HG03378 (cell line): ENCODE results near the gene IGF2R.
A peak's percentile ranks its signal among the peaks of the same experiment; 100 is the strongest.

Experiments
- ATAC-seq: cut with Tn5 transposase; IDR thresholded peaks from one replicate; pipeline ENCODE4 v1.9.1; 2021; ENCODE audit warnings: mild to moderate bottlenecking, moderate library complexity; ENCODE audit not compliant: unreplicated experiment

The IGF2R gene

DNA sequence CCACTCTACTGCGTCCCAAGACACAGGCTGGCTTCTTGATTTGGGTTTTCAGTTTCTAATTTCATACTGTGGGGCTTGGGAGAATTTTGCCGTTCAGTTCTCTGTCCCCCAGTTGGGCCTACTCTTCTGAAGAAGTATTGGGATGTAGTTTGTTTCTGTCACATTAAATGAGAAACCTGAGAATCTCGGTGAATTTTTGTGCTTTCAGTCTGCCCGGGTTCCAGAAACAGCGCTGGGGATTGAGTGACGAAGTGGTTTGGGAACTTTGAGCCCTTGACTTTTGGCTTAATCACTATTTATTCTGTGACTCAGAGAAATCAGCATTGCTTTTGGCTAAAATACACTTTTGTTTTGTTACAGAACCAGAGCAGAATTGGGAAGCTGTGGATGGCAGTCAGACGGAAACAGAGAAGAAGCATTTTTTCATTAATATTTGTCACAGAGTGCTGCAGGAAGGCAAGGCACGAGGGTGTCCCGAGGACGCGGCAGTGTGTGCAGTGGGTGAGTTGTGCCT is 74.0 kb downstream of the IGF2R start:
- ATAC-seq: no peak

DNA sequence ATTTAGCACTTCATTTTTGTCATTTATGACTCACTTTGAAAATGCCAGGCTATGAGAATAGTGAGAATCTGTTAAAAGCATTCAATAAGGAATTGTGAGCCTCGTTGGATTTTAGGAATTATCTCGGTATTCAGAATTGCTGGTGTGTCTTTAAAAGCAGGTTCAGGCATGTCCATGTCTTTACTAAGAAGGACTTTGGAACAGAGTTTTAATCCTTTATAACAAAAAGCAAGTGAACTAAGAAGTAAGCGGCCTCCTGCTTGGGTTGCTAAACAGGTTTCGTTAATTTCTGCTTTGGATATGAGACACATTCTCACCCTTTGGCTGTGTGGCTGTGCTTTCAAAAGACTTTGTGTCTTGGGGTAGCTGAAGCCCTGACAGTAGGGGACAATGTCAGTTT is 74.9 kb downstream of the IGF2R start:
- ATAC-seq: no peak

DNA sequence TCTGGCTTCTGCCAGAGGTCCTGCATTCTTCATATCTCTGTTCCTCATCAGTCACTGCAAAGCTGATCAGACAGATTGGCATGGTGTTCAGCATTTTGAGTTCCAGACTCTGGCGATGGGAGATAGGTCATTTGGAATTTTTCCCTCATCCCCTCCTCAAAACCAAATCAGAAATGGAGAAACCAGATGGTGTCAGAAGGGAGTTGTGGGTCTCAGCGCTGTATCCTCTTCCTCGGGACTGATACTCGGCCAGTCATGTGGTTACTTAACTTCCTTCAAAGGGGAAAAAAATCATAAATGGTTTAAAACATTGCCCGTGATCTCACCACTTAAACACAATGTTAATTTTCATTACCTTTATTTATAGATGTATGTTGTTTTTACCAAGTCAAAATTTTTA is 75.8 kb downstream of the IGF2R start:
- no peak for ATAC-seq

DNA sequence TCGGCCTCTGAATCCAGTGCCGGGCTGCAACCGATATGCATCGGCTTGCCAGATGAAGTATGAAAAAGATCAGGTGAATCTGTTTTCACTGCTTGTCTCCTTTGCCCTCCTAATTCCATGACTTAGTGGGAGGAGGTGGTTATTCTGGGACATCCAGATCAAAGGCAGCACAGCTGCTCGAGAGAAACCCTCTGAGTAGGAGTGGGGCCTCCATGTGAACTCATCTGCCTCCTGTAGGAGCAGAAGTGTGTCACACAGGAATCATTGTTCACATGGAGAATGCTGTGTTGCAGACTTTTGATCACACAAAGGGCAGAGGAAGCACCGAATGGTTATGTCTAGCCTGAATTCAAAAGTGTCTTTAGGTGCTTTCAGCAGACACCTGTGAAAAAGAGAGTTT is 79.6 kb downstream of the IGF2R start:
- ATAC-seq: no peak

DNA sequence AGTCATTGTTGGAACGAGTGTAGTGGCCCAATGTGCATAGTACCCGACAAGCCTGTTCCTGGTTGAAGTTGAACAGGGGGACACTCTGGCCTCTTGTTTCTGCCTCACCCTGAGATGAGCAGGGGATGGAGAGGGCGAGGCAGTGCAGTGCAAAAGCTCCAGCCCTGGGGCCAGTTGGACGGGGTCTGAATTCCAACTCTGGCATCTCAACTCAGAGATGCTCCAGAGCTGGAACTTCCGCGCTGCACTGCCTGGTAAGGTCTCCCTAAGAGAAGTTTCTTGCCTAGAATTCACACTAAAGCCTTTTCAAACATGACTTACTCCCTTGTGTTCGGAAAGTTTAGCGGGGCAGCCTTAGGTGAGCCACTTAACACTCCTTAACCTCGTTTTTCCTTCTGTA is 80.5 kb downstream of the IGF2R start:
- ATAC-seq: no peak

DNA sequence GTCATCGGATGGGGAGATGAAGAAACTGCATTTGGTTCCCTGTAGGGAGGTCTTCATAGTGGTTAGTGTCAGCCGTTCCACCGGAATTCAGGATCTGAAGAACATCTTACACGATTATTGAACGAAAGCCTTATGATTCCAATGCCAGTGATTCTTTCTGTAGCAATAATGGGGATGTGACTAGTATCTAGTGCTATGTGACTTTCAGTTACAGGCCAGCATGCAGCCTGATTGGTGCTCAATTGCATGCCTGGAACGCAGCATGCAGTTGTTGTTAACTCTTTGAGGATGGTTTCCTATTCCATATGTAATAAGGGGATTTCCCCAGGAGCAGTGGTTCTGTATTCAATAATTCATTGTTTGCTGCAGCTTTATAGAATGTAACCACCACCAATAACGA is 81.1 kb downstream of the IGF2R start:
- no peak for ATAC-seq

DNA sequence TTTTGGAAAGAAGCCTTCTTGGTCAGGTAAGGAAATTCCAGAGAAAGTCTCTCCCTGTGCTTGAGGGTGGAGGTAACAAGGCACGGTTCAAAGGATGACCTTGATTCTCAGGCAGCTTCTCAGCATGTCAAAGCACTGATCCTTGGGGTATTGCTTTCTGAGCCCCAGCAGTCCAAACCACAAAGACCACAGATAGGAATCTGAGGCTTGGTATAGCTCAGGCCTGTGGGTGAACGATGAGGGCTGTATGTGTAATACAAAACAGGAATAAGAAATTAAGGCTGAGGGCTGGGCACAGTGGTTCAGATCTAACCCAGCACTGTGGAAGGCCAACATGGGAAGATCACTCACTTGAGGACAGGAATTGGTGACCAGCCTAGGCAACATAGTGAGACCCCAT is 82.5 kb downstream of the IGF2R start:
- no peak for ATAC-seq

DNA sequence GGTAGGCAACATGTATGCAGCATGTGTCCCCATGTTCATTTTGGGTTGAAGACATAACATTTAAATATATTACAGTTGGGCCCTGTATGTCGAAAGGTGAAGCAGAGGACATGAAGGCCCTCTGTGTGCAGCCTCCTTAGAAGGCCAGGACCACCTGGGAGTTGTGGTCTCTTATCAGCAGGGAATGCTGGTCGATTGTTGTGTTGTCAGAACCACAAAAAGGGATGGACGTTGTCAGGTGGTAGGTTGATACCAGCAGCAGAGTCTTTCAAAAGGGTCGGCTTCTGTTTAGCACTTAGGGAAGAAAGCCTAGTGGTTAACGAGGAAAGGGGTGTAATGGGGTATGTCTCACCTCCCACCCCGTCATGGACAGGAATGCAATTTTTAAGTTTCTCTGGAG is 85.4 kb downstream of the IGF2R start:
- no peak for ATAC-seq

DNA sequence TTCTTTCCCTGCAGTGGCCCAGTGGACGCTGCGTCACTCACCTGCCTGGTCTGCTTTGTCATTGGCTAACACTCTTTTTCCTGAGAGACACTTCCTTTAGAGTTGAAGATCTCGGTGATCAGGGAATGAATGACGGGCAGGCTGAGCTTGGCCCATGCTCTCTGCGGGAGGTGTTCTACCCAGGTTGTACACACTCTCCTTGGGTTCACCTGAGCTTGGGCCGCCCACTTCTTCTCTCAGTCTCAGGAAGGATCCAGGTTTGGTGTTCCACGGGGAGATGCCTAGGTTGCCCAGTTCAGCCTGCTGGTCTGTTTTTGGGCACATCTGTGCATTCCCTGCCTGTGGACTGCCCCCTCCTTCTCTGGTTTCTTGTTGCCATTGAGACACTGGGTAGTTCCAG is 86.0 kb downstream of the IGF2R start:
- no peak for ATAC-seq

DNA sequence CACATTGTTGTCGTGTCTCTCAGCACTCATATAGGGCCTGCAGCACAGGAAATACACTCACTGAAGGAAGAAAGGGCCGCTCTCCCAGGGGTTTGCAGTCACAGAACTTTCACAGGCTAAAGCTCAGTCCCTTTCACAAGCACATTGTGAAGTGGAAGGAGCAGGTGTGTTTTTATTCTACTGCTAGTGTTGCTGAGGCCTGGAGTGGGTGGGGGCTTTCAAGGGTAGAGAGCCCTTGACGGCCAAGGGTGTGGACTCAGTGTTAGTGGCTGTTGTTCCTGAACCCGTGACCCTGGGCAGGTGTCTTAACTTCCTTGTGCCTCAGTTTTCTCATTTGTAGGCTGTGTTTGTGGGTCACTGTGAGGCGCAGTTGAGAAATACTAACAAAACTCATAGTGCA is 86.5 kb downstream of the IGF2R start:
- no peak for ATAC-seq

DNA sequence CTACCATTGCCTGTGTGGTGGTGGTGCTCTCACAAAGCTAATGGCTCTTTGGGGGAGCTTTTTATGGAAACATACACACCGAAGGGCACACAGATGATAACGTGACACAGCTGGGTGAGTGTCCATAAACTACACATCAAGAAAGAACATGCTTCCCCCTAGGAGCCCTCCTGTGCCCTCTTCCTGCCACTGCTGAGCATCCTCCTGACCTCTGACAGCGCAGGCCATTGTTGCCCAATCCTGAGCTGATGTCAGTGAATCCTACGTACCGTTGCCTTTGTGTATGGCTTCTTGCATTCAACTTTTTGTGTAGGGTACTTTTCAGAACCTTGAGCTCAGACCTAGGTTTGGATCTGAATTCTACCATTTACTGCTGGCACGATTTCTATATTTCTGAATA is 86.9 kb downstream of the IGF2R start:
- no peak for ATAC-seq

DNA sequence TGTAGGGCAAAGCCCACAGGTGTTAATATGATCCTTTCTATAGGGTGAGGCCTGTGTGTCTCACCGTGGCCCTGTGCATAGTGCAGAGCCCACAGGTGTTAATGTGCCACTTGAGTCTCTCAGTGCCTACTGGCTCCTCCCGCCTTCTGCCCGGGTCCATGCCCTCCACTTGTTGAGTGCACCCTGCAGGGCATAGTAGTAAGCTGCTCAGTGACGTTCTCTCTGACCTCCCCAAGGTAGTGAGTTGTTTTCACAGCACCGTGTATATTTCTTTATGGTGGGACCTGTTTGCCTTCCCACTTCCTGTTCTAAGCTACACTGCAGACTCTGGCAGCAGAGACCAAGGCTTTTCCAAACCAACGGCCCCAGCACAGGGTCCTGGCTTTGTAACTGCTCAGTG is 88.2 kb downstream of the IGF2R start:
- no peak for ATAC-seq

DNA sequence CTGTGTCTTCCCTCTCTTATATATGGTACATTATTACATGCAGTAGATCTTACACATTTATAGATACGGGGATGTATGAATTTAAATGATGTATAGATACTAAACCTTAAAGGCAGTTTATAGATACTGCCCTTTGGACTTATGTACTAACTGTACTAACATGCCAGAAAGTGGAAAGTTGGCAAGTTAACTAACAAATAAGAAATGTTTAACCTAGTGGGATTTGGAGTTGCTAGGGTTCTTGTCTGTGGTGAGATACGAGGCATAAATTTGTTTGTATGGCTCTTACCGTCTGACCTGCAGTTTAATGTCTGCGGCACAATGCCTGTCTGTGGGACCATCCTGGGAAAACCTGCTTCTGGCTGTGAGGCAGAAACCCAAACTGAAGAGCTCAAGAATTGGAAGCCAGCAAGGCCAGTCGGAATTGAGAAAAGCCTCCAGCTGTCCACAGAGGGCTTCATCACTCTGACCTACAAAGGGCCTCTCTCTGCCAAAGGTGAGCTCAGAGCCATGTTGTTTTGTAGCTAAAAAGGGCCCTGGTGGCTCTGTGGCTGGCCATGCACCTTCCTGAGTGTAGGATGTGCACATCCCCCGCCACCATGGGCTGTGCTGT is 89.8 kb downstream of the IGF2R start:
- no peak for ATAC-seq

DNA sequence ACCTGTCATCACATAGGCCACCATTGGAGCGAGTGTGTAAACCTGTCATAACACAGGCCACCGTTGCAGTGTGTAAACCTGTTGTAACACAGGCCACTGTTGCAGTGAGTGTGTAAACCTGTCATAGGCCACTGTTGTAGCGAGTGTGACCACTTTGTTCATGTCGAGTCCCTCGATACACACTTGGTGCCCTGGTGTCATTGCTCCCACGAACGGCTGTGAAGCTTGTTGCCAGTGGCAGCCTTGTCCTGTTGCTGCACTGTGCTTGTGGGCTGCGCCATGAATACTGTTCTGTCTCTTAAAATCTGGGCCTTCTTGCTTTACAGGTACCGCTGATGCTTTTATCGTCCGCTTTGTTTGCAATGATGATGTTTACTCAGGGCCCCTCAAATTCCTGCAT is 91.3 kb downstream of the IGF2R start:
- ATAC-seq: no peak

DNA sequence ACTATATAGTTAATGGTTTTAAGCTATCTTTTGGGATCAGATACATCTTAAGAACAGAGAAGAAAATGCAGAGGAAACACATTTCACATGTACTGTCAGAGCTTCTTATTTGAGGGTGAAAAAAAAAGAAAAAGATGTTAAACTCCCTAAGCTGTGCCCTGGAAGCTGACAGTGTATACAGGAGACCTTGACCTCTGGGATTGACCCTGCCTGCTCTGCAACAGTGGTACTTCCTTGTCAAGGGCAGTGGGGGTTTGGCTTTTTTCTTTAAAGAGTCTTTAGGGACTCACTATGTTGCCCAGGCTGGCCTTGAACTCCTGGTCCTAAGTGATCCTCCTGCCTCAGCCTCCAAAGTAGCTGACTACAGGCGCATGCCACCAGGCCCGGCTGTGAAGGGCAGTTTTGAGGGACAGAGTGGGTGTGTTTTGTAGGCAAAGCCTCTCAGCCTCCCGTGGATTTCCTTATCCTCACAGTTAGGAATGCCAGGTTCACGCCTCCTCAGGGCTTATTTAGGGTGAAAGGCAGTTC is 92.1 kb downstream of the IGF2R start:
- no peak for ATAC-seq

DNA sequence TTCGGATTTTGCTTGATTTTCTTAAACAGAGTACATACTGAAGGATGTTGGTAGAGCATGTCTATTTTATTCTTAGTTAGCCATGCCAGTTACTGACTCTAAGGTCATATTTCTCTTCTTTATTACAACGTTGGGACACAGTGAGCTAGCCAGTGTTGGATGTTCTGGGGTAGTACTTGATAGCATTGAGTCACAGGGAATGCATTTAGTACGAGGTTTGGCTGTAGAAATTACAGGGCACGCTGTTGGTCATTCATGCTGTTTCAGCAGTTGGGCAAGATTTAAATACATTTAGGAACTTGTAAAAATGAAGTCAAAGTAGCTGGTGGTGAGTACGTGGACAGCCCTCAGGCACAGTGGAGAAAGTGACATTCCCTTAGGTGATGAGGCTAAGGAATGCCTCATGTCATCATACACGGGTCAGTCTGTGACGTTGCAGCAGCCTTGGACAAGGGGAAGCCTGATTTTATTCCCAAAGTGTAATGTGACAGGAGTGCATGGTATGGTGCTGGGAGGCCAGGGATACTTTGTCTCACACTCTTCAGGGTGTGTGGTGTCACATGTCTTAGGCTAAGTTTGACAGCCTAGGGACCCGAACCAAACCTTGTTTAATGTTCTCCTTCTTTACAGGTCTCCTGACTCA is 95.0 kb downstream of the IGF2R start:
- ATAC-seq: no peak

DNA sequence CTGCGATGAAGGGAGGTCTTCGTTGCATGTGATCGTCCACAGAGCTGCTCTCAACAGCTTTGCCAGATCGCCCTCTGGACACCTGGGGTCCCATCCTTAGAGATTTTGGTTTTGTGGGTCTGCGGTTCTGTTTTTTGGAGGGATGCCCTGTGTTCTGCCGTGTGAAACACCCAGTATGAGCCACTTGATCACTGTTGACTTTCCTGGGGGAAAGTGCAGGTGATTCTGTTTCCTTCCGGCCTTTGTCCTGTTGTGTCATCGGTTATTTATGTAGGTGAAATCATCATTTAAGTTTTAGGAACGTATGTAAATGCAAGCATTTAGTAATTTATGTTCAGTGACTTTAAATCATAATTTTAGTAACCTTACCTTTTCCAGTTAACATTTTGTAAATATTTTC is 96.3 kb downstream of the IGF2R start:
- no peak for ATAC-seq

DNA sequence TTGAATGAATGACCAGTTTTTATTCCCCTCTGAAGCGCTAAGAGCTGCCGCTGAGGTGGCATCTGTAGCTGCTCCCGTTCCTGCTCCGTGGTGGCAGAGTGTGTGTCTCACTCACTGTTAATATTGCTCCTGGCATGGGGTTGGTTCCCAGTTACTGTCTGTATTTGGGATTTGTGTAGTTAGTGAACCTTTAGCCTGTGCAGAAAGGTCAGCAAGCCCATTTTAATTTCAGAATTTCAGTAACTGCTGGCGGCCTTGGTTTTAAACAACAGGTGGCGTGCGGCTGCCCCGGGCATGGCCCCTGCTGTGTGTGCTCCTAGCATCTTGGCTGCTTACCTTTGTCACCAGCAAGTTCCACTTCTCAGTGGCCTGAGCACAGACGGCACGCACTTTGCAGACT is 98.7 kb downstream of the IGF2R start:
- no peak for ATAC-seq

DNA sequence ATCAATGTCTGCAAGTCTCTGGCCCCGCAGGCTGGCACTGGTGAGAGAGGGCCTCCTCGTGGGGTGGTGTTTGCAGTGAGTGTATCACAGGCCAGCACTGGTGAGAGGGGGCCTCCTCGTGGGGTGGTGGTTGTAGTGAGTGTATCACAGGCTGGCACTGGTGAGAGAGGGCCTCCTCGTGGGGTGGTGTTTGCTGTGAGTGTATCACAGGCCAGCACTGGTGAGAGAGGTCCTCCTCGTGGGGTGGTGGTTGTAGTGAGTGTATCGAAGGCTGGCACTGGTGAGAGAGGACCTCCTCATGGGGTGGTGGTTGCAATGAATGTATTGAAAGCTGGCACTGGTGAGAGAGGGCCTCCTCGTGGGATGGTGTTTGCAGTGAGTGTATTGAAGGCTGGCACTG is 99.5 kb downstream of the IGF2R start:
- no peak for ATAC-seq

DNA sequence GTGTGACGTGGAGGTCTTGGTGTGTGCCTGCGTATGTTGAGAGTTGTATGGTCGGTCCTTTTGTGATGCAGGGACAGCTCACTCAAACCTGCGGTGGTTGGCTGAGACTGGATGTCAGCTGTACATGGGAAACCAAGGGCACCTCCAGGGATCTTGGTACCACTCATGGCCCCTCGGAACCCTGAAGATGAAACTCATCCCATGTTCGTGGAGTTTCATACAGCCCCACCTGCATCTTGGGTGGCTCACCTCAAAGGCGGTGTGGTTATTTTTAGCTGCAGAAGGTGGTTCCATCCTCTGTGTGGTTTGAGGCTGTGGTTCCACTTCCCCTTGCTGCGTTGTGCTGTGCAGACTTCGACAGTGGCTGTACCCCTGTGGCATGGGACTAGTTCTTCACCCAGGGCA is 100.2 kb downstream of the IGF2R start:
- peak; percentile 95 for ATAC-seq

DNA sequence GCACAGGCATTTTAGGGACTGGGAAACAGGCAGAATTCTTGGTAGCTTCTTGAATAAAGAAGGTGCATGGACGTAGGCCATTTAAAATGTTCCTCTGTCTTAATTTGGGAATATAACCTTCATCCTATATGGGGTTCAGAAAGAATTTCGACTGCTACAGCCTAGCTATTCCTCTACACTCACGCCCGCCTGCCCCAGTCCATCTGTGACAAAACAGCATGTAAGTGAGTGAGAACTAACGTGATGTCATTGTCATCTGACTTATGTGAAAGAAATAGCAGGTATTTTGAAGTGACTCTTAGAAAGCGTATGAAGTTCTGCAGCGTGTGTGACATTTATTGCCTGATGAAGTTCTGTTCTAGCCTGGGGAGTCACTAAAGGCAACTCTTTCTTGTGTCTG is 100.6 kb downstream of the IGF2R start:
- peak; percentile 24 for ATAC-seq

DNA sequence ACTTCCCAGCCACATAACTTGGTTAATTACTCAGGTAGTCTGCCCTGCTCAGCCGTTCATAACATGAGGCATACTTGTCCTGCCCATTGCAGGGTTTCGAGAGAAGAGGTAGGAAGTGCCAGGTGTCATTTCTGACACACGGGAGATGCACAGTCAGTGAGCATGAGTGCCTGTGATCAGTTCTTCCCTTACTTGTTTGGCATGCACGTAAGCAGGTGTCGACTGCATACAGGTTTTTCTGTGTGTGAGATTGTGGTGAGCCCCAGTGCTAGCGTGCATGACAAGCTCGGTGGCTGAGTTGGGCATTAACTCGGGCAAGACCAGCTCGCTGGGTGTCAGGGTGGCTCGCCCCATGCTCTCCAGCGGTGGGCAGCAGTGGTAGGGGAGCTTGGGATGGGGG is 101.5 kb downstream of the IGF2R start:
- ATAC-seq: no peak

DNA sequence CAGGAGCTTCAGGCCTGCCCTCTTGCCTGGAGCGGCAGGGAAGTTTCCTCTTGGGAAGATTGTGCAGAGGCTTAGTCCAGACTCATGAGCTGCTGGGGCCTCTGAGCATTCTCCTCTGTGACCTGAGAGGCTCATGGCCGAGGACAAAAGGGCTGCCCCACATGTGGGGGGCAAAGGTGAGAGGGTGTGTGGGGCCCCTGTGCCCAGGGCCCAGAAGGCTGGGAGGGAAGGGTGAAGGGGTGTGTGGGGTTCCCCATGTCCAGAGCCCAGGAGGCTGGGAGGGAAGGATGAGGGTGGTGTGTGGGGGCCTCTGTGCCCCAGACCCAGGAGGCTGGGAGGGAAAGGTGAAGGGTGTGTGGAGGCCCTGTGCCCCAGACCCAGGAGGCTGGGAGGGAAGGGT is 101.9 kb downstream of the IGF2R start:
- no peak for ATAC-seq
